Astrocyte (in vitro differentiated cells and primary cell): ENCODE measurements around the gene CDHR2. TPM values are rescaled to one million over a fixed set of nuclear protein-coding genes. Genes with fewer than 3 reads are reported as not detected.

ENCODE experiments used
- DNase-seq: peaks from one replicate; pipeline ENCODE4 v3.0.0-alpha.2; 2010; ENCODE audit warnings: low read depth
- FAIRE-seq: peaks from 2 replicates; lab custom pipeline; 2011; peaks lifted over from hg19 to GRCh38; lab: Jason Lieb, UNC
- H2AFZ ChIP-seq: 2 replicates; pipeline ENCODE4 v1.6.0; 2012; ENCODE audit warnings: low read depth, low read length, inconsistent platforms
- H3K27ac ChIP-seq: 2 replicates; pipeline ENCODE4 v1.5.1; 2011; ENCODE audit warnings: low read depth, low read length, inconsistent platforms
- H3K27me3 ChIP-seq: 2 replicates; pipeline ENCODE4 v1.6.0; 2011; ENCODE audit warnings: low read length, inconsistent platforms; ENCODE audit not compliant: insufficient read depth
- H3K36me3 ChIP-seq: 2 replicates; pipeline ENCODE4 v1.5.1; 2011; ENCODE audit warnings: low read length, inconsistent platforms; ENCODE audit not compliant: insufficient read depth
- H3K4me1 ChIP-seq: 2 replicates; pipeline ENCODE4 v1.5.1; 2011; ENCODE audit warnings: low read length, inconsistent platforms; ENCODE audit not compliant: insufficient read depth
- H3K4me2 ChIP-seq: 2 replicates; pipeline ENCODE4 v1.6.0; 2012; ENCODE audit warnings: low read length, inconsistent platforms
- H3K4me3 ChIP-seq: 2 replicates; pipeline ENCODE4 v1.5.1; 2011; ENCODE audit warnings: low read depth, mild to moderate bottlenecking, low read length, inconsistent platforms; ENCODE audit not compliant: insufficient read depth
- H3K79me2 ChIP-seq: 2 replicates; pipeline ENCODE4 v1.6.0; 2012; ENCODE audit warnings: mild to moderate bottlenecking, low read length, inconsistent platforms; ENCODE audit not compliant: insufficient read depth
- H3K9ac ChIP-seq: 2 replicates; pipeline ENCODE4 v1.6.0; 2012; ENCODE audit warnings: mild to moderate bottlenecking, low read length, inconsistent platforms
- H3K9me3 ChIP-seq: 2 replicates; pipeline ENCODE4 v1.5.1; 2012; ENCODE audit warnings: low read depth, mild to moderate bottlenecking, low read length, inconsistent platforms; ENCODE audit not compliant: insufficient read depth
- H4K20me1 ChIP-seq: 2 replicates; pipeline ENCODE4 v1.6.0; 2012; ENCODE audit warnings: low read length, inconsistent platforms; ENCODE audit not compliant: insufficient read depth
- H3K27ac Mint-ChIP-seq: one replicate; pipeline ENCODE4 v1.8.0; 2021; ENCODE audit warnings: mild to moderate bottlenecking, mixed read lengths; ENCODE audit not compliant: unreplicated experiment
- H3K27me3 Mint-ChIP-seq: one replicate; pipeline ENCODE4 v1.8.0; 2021; ENCODE audit warnings: low read depth, mixed read lengths; ENCODE audit not compliant: unreplicated experiment
- H3K36me3 Mint-ChIP-seq: one replicate; pipeline ENCODE4 v1.8.0; 2021; ENCODE audit warnings: low read depth, mixed read lengths; ENCODE audit not compliant: unreplicated experiment
- H3K4me1 Mint-ChIP-seq: one replicate; pipeline ENCODE4 v1.8.0; 2021; ENCODE audit warnings: low read depth, mixed read lengths; ENCODE audit not compliant: unreplicated experiment
- H3K4me3 Mint-ChIP-seq: one replicate; pipeline ENCODE4 v1.8.0; 2021; ENCODE audit warnings: mild to moderate bottlenecking, moderate library complexity, mixed read lengths; ENCODE audit not compliant: unreplicated experiment
- H3K9me3 Mint-ChIP-seq: one replicate; pipeline ENCODE4 v1.8.0; 2021; ENCODE audit warnings: mild to moderate bottlenecking, mixed read lengths; ENCODE audit not compliant: unreplicated experiment
- CTCF ChIP-seq: IDR thresholded peaks from 2 replicates; pipeline ENCODE4 v1.5.1; 2011; ENCODE audit warnings: low read depth, mild to moderate bottlenecking, inconsistent platforms, low read length, moderate library complexity; ENCODE audit not compliant: insufficient read depth
- EZH2 ChIP-seq: IDR thresholded peaks from 2 replicates; pipeline ENCODE4 v1.6.1; 2012; ENCODE audit warnings: mild to moderate bottlenecking, low read length, inconsistent platforms; ENCODE audit not compliant: insufficient read depth
- total RNA-seq: library from RNA; stranded (reverse); gene quantifications from 2 replicates; pipeline ENCODE4 v1.2.1, GENCODE V29; 2021

The CDHR2 gene
- total RNA-seq, 1 donor from 2014 or later, result 0.43 TPM

- no peaks in the 10 kb centered on the region for H3K79me2 ChIP-seq
- Mint-ChIP-seq H3K4me3 (no peak overlapping the region), H3K36me3 (no peaks in the 10 kb centered on the region), H3K9me3 (peaks cover 4% of the 10 kb centered on the region), H3K27me3 (peaks cover 70% of the 10 kb centered on the region), H3K27ac (no peak overlapping the region), H3K4me1 (peaks cover 4% of the 10 kb centered on the region)
- no peaks in the 10 kb centered on the region for H3K9me3 ChIP-seq
- DNase-seq, result no peak
- H3K4me3 ChIP-seq, result no peak overlapping the region
- H3K27me3 ChIP-seq, result peaks cover 58% of the 10 kb centered on the region
- peaks cover 3% of the 10 kb centered on the region for H4K20me1 ChIP-seq
- no peak for FAIRE-seq
- no peak overlapping the region for H2AFZ ChIP-seq
- H3K36me3 ChIP-seq, result no peaks in the 10 kb centered on the region
- TF ChIP-seq EZH2 (no peak), CTCF (no peak)
- H3K9ac ChIP-seq, result no peak overlapping the region
- no peak overlapping the region for H3K27ac ChIP-seq
- H3K4me1 ChIP-seq, result peaks cover 10% of the 10 kb centered on the region
- no peak overlapping the region for H3K4me2 ChIP-seq
Observed at GRCh38 chr5:176633598-176633997, 84.5 kb downstream of the CDHR2 start.

GRCh38 chr5:176636426-176636825 lies 87.3 kb downstream of the CDHR2 start:
- H3K27ac Mint-ChIP-seq, result no peak overlapping the region
- no peaks in the 10 kb centered on the region for H3K36me3 ChIP-seq
- H2AFZ ChIP-seq, result no peak overlapping the region
- H3K4me1 ChIP-seq, result no peaks in the 10 kb centered on the region
- no peak overlapping the region for H3K9ac ChIP-seq
- no peak overlapping the region for H3K4me3 Mint-ChIP-seq
- no peak overlapping the region for H3K4me3 ChIP-seq
- peaks cover 38% of the 10 kb centered on the region for H3K27me3 ChIP-seq
- no peak overlapping the region for H3K4me2 ChIP-seq
- H3K4me1 Mint-ChIP-seq, result no peaks in the 10 kb centered on the region
- FAIRE-seq, result no peak
- H3K9me3 ChIP-seq, result no peaks in the 10 kb centered on the region
- no peak for TF ChIP-seq EZH2
- TF ChIP-seq CTCF, result no peak
- H4K20me1 ChIP-seq, result peaks cover 3% of the 10 kb centered on the region
- DNase-seq, result no peak
- no peak overlapping the region for H3K27ac ChIP-seq
- no peaks in the 10 kb centered on the region for H3K79me2 ChIP-seq
- peaks cover 7% of the 10 kb centered on the region for H3K9me3 Mint-ChIP-seq
- H3K27me3 Mint-ChIP-seq, result peaks cover 76% of the 10 kb centered on the region
- no peaks in the 10 kb centered on the region for H3K36me3 Mint-ChIP-seq

- TF ChIP-seq EZH2 (no peak), CTCF (no peak)
- DNase-seq (no peak), FAIRE-seq (no peak)
- Histone ChIP-seq H2AFZ (no peak overlapping the region), H3K27me3 (peaks cover 30% of the 10 kb centered on the region), H3K79me2 (no peaks in the 10 kb centered on the region), H3K4me1 (no peaks in the 10 kb centered on the region), H3K9ac (no peak overlapping the region), H3K36me3 (no peaks in the 10 kb centered on the region), H3K4me3 (no peak overlapping the region), H3K4me2 (no peak overlapping the region), H4K20me1 (peaks cover 3% of the 10 kb centered on the region), H3K27ac (no peak overlapping the region), H3K9me3 (no peaks in the 10 kb centered on the region)
- H3K27me3 Mint-ChIP-seq, result peaks cover 68% of the 10 kb centered on the region
- H3K36me3 Mint-ChIP-seq, result no peaks in the 10 kb centered on the region
- peaks cover 7% of the 10 kb centered on the region for H3K9me3 Mint-ChIP-seq
- no peaks in the 10 kb centered on the region for H3K4me1 Mint-ChIP-seq
- no peak overlapping the region for H3K27ac Mint-ChIP-seq
- H3K4me3 Mint-ChIP-seq, result no peak overlapping the region
Observed at GRCh38 chr5:176637556-176637955, 88.4 kb downstream of the CDHR2 start.
